ENCODE measurements around the gene MICU2. TPM values are rescaled to one million over a fixed set of nuclear protein-coding genes. Genes with fewer than 3 reads are reported as not detected.
"Not testable (repeated sequence)": the region's sequence is repeated elsewhere in the genome, so short reads cannot be mapped to it uniquely, and the experiment has no call there.

The MICU2 gene
- total RNA-seq, 2 experiments from 2014 or later = 33.8 to 34.0 TPM

GRCh38 chr13:21616205-21616866 is 12.4 kb upstream of the MICU2 start:
- no peak for DNase-seq
- Mint-ChIP-seq H3K9me3 (no peaks in the 10 kb centered on the region), H3K4me3 (no peak overlapping the region), H3K27ac (no peak overlapping the region), H3K27me3 (peaks cover 17% of the 10 kb centered on the region), H3K4me1 (peaks cover 4% of the 10 kb centered on the region), H3K36me3 (ENCODE audit: low read depth) (no peaks in the 10 kb centered on the region)
- CTCF ChIA-PET = interaction anchor here (1.9 kb wide), 1 partner anchor 22 kb away, joined by 5 read pairs; no protein-coding TSS in a partner anchor
- POLR2A ChIA-PET = interaction anchor here (6.7 kb wide), 1 partner anchor 12 kb away, joined by 23 read pairs; the partner anchor contains the start of gene MICU2

GRCh38 chr13:21615427-21615826 is 11.5 kb upstream of the MICU2 start:
- Mint-ChIP-seq H3K4me1 (no peaks in the 10 kb centered on the region), H3K27ac (no peak overlapping the region), H3K27me3 (peaks cover 15% of the 10 kb centered on the region), H3K4me3 (no peak overlapping the region), H3K36me3 (ENCODE audit: low read depth) (no peaks in the 10 kb centered on the region), H3K9me3 (no peaks in the 10 kb centered on the region)
- DNase-seq = no peak
- POLR2A ChIA-PET = interaction anchor here (6.7 kb wide), 1 partner anchor 11 kb away, joined by 23 read pairs; the partner anchor contains the start of gene MICU2
- CTCF ChIA-PET = interaction anchor here (1.9 kb wide), 1 partner anchor 23 kb away, joined by 5 read pairs; no protein-coding TSS in a partner anchor

- H3K9me3 Mint-ChIP-seq = no peaks in the 10 kb centered on the region
- H3K36me3 Mint-ChIP-seq (ENCODE audit: low read depth) = no peaks in the 10 kb centered on the region
- ChIA-PET CTCF (no interaction called here), POLR2A (interaction anchor here (6.7 kb wide), 1 partner anchor 9 kb away, joined by 23 read pairs; the partner anchor contains the start of gene MICU2)
- no peak overlapping the region for H3K27ac Mint-ChIP-seq
- no peak overlapping the region for H3K4me3 Mint-ChIP-seq
- DNase-seq = no peak
- peaks cover 12% of the 10 kb centered on the region for H3K27me3 Mint-ChIP-seq
- no peaks in the 10 kb centered on the region for H3K4me1 Mint-ChIP-seq
Measured at GRCh38 chr13:21613791-21614190, 9.8 kb upstream of the MICU2 start.

- H3K36me3 Mint-ChIP-seq (ENCODE audit: low read depth) = no peaks in the 10 kb centered on the region
- ChIA-PET CTCF (no interaction called here), POLR2A (no interaction called here)
- H3K9me3 Mint-ChIP-seq = no peaks in the 10 kb centered on the region
- no peak overlapping the region for H3K27ac Mint-ChIP-seq
- H3K4me3 Mint-ChIP-seq = no peak overlapping the region
- no peaks in the 10 kb centered on the region for H3K4me1 Mint-ChIP-seq
- DNase-seq = no peak
- peaks cover 16% of the 10 kb centered on the region for H3K27me3 Mint-ChIP-seq
Measured at GRCh38 chr13:21611385-21611784, 7.4 kb upstream of the MICU2 start.

- Mint-ChIP-seq H3K27ac (no peak overlapping the region), H3K27me3 (peaks cover 17% of the 10 kb centered on the region), H3K4me3 (no peak overlapping the region), H3K9me3 (no peaks in the 10 kb centered on the region), H3K4me1 (no peaks in the 10 kb centered on the region), H3K36me3 (ENCODE audit: low read depth) (peaks cover under 1% of the 10 kb centered on the region)
- CTCF ChIA-PET = no interaction called here
- POLR2A ChIA-PET = no interaction called here
- DNase-seq = no peak
Measured at GRCh38 chr13:21610687-21611086, 6.7 kb upstream of the MICU2 start.

- peaks cover 14% of the 10 kb centered on the region for H3K4me1 Mint-ChIP-seq
- CTCF ChIA-PET = no interaction called here
- DNase-seq = no peak
- H3K27ac Mint-ChIP-seq = no peak overlapping the region
- peaks cover 4% of the 10 kb centered on the region for H3K9me3 Mint-ChIP-seq
- peaks cover 4% of the 10 kb centered on the region for H3K36me3 Mint-ChIP-seq (ENCODE audit: low read depth)
- POLR2A ChIA-PET = no interaction called here
- H3K27me3 Mint-ChIP-seq = peaks cover 19% of the 10 kb centered on the region
- no peak overlapping the region for H3K4me3 Mint-ChIP-seq
Measured at GRCh38 chr13:21608961-21609360, 5.0 kb upstream of the MICU2 start.

GRCh38 chr13:21606796-21607195 is 2.8 kb upstream of the MICU2 start:
- Mint-ChIP-seq H3K9me3 (peaks cover 4% of the 10 kb centered on the region), H3K27me3 (peaks cover 17% of the 10 kb centered on the region), H3K4me3 (no peak overlapping the region), H3K4me1 (peaks cover 21% of the 10 kb centered on the region), H3K36me3 (ENCODE audit: low read depth) (peaks cover 4% of the 10 kb centered on the region), H3K27ac (no peak overlapping the region)
- ChIA-PET CTCF (no interaction called here), POLR2A (no interaction called here)
- no peak for DNase-seq

- Mint-ChIP-seq H3K9me3 (peaks cover 4% of the 10 kb centered on the region), H3K4me1 (peaks cover 26% of the 10 kb centered on the region), H3K4me3 (no peak overlapping the region), H3K27me3 (peaks cover 17% of the 10 kb centered on the region), H3K36me3 (ENCODE audit: low read depth) (peaks cover 8% of the 10 kb centered on the region), H3K27ac (no peak overlapping the region)
- no peak for DNase-seq
- CTCF ChIA-PET = no interaction called here
- POLR2A ChIA-PET = interaction anchor here (3.7 kb wide), 1 partner anchor 11 kb away, joined by 23 read pairs; no protein-coding TSS in a partner anchor
Measured at GRCh38 chr13:21606251-21606650, 2.3 kb upstream of the MICU2 start.

GRCh38 chr13:21596722-21597121 is 7.2 kb downstream of the MICU2 start:
- H3K27me3 Mint-ChIP-seq = no peaks in the 10 kb centered on the region
- ChIA-PET CTCF (no interaction called here), POLR2A (no interaction called here)
- H3K9me3 Mint-ChIP-seq = peaks cover 6% of the 10 kb centered on the region
- no peak overlapping the region for H3K4me3 Mint-ChIP-seq
- H3K4me1 Mint-ChIP-seq = peaks cover 28% of the 10 kb centered on the region
- no peak overlapping the region for H3K27ac Mint-ChIP-seq
- DNase-seq = no peak
- peaks cover 30% of the 10 kb centered on the region for H3K36me3 Mint-ChIP-seq (ENCODE audit: low read depth)

GRCh38 chr13:21595546-21595822 is 8.5 kb downstream of the MICU2 start:
- Mint-ChIP-seq H3K9me3 (peaks cover 9% of the 10 kb centered on the region), H3K27me3 (no peaks in the 10 kb centered on the region), H3K27ac (no peak overlapping the region), H3K36me3 (ENCODE audit: low read depth) (peaks cover 22% of the 10 kb centered on the region), H3K4me3 (no peak overlapping the region), H3K4me1 (peaks cover 22% of the 10 kb centered on the region)
- CTCF ChIA-PET = no interaction called here
- no peak for DNase-seq
- POLR2A ChIA-PET = interaction anchor here (2.2 kb wide), 1 partner anchor 8 kb away, joined by 11 read pairs; the partner anchor contains the start of gene MICU2

GRCh38 chr13:21594715-21595545 is 9.0 kb downstream of the MICU2 start:
- ChIA-PET CTCF (no interaction called here), POLR2A (interaction anchor here (2.2 kb wide), 1 partner anchor 9 kb away, joined by 11 read pairs; the partner anchor contains the start of gene MICU2)
- peaks cover 10% of the 10 kb centered on the region for H3K9me3 Mint-ChIP-seq
- no peak for DNase-seq
- peaks cover 19% of the 10 kb centered on the region for H3K4me1 Mint-ChIP-seq
- no peak overlapping the region for H3K27ac Mint-ChIP-seq
- peaks cover 21% of the 10 kb centered on the region for H3K36me3 Mint-ChIP-seq (ENCODE audit: low read depth)
- H3K4me3 Mint-ChIP-seq = no peak overlapping the region
- H3K27me3 Mint-ChIP-seq = no peaks in the 10 kb centered on the region

GRCh38 chr13:21590665-21591456 is 13.1 kb downstream of the MICU2 start:
- H3K4me3 Mint-ChIP-seq, H3K27ac Mint-ChIP-seq, CTCF ChIA-PET, H3K27me3 Mint-ChIP-seq, DNase-seq: not testable (repeated sequence)
- H3K36me3 Mint-ChIP-seq (ENCODE audit: low read depth) = peaks cover 25% of the 10 kb centered on the region
- peaks cover 15% of the 10 kb centered on the region for H3K9me3 Mint-ChIP-seq
- POLR2A ChIA-PET = interaction anchor here (1.2 kb wide), 1 partner anchor 13 kb away, joined by 3 read pairs; the partner anchor contains the start of gene MICU2
- peaks cover 20% of the 10 kb centered on the region for H3K4me1 Mint-ChIP-seq

- Mint-ChIP-seq H3K4me3 (no peak overlapping the region), H3K27ac (no peak overlapping the region), H3K9me3 (peaks cover 15% of the 10 kb centered on the region), H3K4me1 (peaks cover 20% of the 10 kb centered on the region), H3K27me3 (no peaks in the 10 kb centered on the region), H3K36me3 (ENCODE audit: low read depth) (peaks cover 20% of the 10 kb centered on the region)
- CTCF ChIA-PET = no interaction called here
- DNase-seq = no peak
- POLR2A ChIA-PET = interaction anchor here (1.2 kb wide), 1 partner anchor 14 kb away, joined by 3 read pairs; the partner anchor contains the start of gene MICU2
Measured at GRCh38 chr13:21590231-21590630, 13.7 kb downstream of the MICU2 start.

Measured in activated CD4-positive, alpha-beta memory T cell treated with anti-CD3 and anti-CD28 coated beads, Interleukin-2, amount 10 ng/mL, durations not matched to agents 7 days and 5 days (primary cell).